ENCODE data around the gene ACOX2.

Gene ACOX2

DNA sequence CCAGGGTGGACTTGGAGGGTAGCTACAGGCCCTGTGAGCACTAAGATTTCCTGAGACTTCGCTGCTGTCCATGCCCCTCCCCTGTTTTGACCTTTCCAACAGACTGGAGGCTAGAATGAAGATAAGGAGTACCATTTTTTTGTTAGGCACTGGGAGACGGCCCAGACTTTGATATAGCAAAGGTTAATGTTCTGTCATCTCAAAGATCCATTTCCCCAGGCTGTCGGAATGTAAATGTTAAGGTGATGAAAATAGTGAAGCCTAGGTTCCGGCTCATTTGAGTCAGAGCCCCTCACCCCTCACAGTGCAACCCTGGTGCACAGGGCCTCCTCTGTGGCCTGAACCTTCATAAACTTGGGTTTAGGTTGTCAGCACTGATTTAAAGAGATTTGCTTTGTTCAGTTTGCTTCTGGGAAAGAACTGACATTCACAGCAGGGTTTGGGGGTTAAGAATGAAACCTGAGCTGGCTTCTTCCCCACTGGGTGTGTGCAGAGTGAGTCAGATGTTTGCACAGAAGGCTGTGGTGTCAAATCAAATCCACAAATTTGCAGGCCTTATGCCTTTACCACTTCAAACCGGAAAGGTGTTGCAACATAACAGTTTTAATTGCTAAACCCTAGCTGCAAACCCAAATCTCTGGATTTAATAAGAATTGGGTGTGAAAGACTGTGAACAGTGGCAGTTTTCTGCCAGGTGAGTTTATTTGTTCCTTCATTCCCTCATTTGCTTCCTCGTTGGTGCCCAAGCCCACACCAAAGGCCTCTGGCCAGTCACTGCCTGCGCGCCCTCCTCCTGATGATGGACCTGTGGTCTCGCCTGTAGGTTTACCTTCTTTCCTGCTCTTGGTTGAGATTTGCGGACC lies 65.7 kb downstream of the ACOX2 start:
- Mint-ChIP-seq H3K27ac (no peak overlapping the region), H3K36me3 (no peaks in the 10 kb centered on the region), H3K4me3 (no peak overlapping the region), H3K27me3 (no peaks in the 10 kb centered on the region), H3K9me3 (no peaks in the 10 kb centered on the region), H3K4me1 (peaks cover 27 to 46% of the 10 kb centered on the region in 2 donors)
- ATAC-seq (replicated peaks) (peak; percentile 81 to 85), DNase-seq (no peak)

DNA sequence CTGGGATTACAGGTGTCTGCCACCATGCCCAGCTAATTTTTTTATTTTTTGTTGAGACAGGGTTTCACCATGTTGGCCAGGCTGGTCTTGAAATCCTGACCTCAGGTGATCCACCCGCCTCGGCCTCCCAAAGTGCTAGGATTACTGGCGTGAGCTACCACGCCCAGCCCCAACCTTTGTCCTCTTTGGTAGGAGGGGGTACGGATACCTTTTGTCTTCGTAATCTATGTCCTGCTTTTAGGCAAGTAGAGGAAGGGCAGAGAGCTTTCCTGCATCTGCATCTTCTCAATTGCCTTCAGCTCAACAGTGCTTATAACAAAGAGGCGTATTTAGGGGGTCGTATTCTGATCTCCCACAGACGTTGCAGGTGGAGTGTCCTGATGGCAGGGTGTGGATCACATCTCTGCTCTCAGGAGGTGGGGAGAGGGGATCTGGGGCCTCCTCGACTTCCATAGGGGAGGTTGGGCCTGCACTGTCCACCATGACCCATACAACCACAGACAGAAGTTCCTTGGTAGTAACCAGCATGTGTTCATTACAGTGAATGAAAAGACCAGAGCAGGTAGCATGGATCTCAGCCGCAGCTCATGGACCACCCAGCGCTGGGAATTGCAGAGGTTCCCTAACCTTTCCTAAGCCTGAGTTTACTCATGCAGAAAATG lies 66.5 kb downstream of the ACOX2 start:
- DNase-seq (no peak), ATAC-seq (replicated peaks) (no peak)
- no peaks in the 10 kb centered on the region for H3K9me3 Mint-ChIP-seq
- H3K27me3 Mint-ChIP-seq = no peaks in the 10 kb centered on the region
- no peaks in the 10 kb centered on the region for H3K36me3 Mint-ChIP-seq
- no peak overlapping the region for H3K27ac Mint-ChIP-seq
- H3K4me1 Mint-ChIP-seq = peaks cover 27 to 45% of the 10 kb centered on the region in 2 donors
- H3K4me3 Mint-ChIP-seq = no peak overlapping the region

DNA sequence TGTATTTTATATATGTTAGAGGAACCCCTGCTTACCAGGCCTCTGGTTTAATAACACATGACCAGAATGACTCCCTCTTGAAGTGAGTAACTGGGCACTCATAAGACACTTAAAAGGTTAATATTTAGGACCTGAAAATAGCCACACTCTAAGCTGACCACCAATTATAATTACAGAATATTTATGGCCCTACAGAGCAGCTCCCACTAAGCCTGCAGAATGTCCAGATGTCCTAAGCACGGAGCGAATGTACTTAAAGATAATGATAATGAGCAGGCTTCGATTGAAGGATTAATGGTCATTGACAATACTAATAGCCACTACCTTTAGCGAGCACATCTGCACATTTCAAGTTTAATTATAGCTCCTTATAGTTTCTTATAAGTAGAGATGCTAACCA lies 67.9 kb downstream of the ACOX2 start:
- Mint-ChIP-seq H3K27me3 (no peaks in the 10 kb centered on the region), H3K27ac (no peak overlapping the region), H3K36me3 (no peaks in the 10 kb centered on the region)

DNA sequence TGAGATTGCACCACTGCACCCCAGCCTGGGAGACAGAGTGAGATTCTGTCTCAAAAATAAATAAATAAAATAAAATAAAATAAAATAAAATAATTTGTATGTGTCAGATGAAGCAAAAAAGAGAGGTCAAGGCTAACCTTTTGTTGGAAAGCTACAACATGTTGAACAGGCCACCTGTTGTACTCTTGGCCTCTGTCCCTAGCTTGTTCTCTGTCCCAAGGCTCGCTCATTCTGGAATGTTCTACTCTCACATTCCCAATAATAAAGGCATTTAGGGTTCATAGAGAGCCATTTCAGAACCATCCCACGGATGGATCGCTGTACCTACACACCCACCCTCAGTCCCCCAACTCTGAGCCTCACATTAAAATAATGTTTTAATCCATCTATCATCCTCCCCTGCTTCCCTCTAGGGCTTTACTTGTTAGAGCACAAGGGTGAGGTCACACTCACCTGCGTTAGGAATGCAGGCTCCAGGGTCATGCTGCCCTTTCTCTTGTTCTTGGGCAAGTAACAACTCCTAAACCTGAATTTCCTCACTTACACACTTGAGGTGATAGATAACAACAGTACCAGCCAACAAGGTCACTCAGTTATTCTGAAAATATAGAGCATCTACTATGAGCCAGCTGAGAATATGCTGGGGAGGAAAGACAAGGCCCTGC lies 70.0 kb downstream of the ACOX2 start:
- Mint-ChIP-seq H3K27me3 (no peaks in the 10 kb centered on the region), H3K27ac (no peak overlapping the region), H3K36me3 (no peaks in the 10 kb centered on the region), H3K4me1 (peaks cover 19 to 26% of the 10 kb centered on the region in 2 donors), H3K4me3 (no peak overlapping the region), H3K9me3 (no peaks in the 10 kb centered on the region)
- ATAC-seq (replicated peaks) (no peak), DNase-seq (no peak)

More for the DNA sequence above, 67.9 kb downstream of the ACOX2 start:
- no peak for DNase-seq
- no peak for ATAC-seq (replicated peaks)
- H3K9me3 Mint-ChIP-seq = no peaks in the 10 kb centered on the region
- H3K4me3 Mint-ChIP-seq = no peak overlapping the region
- H3K4me1 Mint-ChIP-seq = peaks cover 13 to 31% of the 10 kb centered on the region in 2 donors

DNA sequence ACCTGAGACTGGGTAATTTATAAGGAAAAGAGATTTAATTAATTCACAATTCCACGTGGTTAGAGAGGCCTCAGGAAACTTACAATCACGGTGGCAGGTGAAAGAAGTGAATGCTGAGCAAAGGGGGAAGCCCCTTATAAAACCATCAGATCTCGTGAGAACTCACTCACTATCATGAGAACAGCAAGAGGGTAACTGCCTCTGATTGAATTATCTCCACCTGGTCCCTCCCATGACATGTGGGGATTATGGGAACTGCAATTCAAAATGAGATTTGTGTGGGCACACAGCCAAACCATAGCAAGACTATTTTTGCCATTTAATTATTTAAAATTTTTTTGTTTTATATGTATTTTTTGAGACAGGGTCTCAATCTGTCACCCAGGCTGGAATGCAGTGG lies 72.1 kb downstream of the ACOX2 start:
- ATAC-seq (replicated peaks) = peak; percentile 32 to 50
- H3K4me3 Mint-ChIP-seq = no peak overlapping the region

DNA sequence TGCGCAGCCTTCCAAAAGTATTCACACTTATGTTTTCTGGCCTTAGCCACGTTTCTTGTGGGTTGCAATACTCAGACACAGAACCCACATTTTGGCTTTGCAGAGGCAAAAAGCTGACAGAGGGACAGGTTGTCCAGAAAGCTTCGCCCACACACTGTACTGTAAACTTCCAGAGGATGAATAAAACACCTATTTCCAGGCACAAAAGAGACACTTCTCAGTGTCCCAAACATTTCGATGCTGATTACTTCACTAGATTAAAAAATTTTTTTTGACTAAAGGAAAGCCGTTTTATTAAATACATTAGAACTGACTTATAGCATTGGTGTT lies 73.1 kb downstream of the ACOX2 start:
- Mint-ChIP-seq H3K36me3 (no peaks in the 10 kb centered on the region), H3K4me3 (peak overlapping the region in 1 of 2 donors; percentile 73), H3K27me3 (no peaks in the 10 kb centered on the region), H3K4me1 (peaks cover 7 to 9% of the 10 kb centered on the region in 2 donors), H3K9me3 (no peaks in the 10 kb centered on the region), H3K27ac (peak overlapping the region; percentile 37)
- ATAC-seq (replicated peaks) (no peak), DNase-seq (no peak)

More for the DNA sequence above, 72.1 kb downstream of the ACOX2 start:
- peak; percentile 9 for DNase-seq
- H3K27me3 Mint-ChIP-seq = no peaks in the 10 kb centered on the region
- H3K4me1 Mint-ChIP-seq = peaks cover 7 to 9% of the 10 kb centered on the region in 2 donors
- H3K36me3 Mint-ChIP-seq = no peaks in the 10 kb centered on the region
- H3K9me3 Mint-ChIP-seq = no peaks in the 10 kb centered on the region
- H3K27ac Mint-ChIP-seq = no peak overlapping the region

DNA sequence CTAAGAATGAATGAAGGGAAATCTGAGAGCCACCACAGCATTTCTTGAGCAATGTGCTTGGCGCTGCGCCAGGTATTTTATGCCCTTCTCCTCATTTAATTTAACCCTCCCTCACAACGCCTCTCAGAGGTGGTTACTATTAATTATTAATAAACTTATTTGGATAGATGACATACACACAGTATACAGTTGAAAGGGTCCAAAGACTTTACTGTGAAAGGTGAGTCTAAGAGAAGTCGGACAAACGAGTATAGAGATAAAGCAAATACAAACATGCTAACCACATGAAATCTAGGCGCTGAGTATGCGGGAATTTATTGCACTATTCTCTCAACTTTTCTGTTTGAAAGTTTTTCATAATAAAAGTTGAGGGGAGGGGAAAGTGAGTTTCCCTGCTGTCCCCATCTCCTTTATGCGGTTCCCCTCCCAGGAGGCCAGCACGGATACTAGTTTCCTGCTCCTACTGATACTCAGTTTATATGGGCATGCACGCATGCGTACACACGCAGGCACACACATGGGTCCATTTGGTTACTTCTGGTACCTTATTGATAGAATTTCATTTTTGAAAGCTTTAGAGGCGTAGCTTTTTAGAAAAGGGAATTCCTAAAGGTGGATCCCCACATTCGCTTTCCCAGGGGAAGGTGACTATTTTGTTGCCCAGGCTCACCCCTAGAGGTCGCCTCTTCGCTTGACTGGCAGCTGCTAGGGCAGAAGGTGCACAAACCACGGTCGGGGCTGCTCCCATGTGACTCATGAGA lies 73.6 kb downstream of the ACOX2 start:
- peaks cover 7 to 9% of the 10 kb centered on the region in 2 donors for H3K4me1 Mint-ChIP-seq
- H3K36me3 Mint-ChIP-seq = no peaks in the 10 kb centered on the region
- no peaks in the 10 kb centered on the region for H3K27me3 Mint-ChIP-seq
- ATAC-seq (replicated peaks) (peak; percentile 96), DNase-seq (peak; percentile 61)
- peak overlapping the region; percentile 37 for H3K27ac Mint-ChIP-seq
- peak overlapping the region; percentile 49 to 73 for H3K4me3 Mint-ChIP-seq
- no peaks in the 10 kb centered on the region for H3K9me3 Mint-ChIP-seq

DNA sequence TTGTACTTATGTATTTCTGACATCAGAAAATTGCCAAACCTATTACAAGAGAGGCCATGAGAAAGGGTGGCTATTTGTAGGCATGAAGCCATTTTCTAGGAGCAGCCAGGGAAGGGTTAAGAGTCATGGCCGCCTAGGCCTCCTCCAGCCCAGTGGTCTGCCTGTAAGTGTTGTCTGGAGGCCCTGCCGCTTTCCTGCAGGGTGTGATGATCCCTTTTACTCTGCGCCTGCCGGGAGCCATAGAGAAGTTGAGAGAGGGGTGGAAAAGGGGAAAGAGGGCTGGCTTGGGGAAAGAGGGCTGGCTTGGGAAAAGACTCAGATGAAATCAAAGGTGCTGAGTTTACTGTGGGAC lies 74.2 kb downstream of the ACOX2 start:
- Mint-ChIP-seq H3K9me3 (no peaks in the 10 kb centered on the region), H3K4me3 (no peak overlapping the region), H3K4me1 (peaks cover 7 to 9% of the 10 kb centered on the region in 2 donors), H3K36me3 (no peaks in the 10 kb centered on the region), H3K27me3 (no peaks in the 10 kb centered on the region), H3K27ac (no peak overlapping the region)
- DNase-seq = no peak
- no peak for ATAC-seq (replicated peaks)

DNA sequence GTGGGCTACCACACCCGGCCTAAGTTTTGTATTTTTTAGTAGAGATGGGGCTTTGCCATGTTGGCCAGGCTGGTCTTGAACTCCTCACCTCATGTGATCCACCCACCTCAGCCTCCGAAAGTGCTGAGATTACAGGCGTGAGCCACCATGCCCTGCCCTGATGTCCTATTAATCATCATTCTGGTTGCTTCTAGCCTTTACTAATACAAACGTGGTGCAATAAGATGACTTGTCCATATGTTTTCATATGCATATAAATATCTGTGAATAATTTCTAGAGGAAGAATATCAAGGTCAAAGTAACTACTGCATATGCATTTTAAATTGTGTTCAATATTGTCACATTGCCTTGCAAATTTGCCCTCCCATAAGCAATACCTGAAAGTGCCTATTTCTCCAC lies 77.8 kb downstream of the ACOX2 start:
- Mint-ChIP-seq H3K27me3 (no peaks in the 10 kb centered on the region), H3K9me3 (peaks cover 5 to 8% of the 10 kb centered on the region in 2 donors), H3K4me1 (peaks cover 7 to 9% of the 10 kb centered on the region in 2 donors), H3K27ac (no peak overlapping the region), H3K36me3 (peaks cover 10 to 11% of the 10 kb centered on the region in 2 donors), H3K4me3 (no peak overlapping the region)
- DNase-seq (no peak), ATAC-seq (replicated peaks) (no peak)
